ENCODE results near the gene C11orf52. TPM values are rescaled to one million over a fixed set of nuclear protein-coding genes. Genes with fewer than 3 reads are reported as not detected.

The C11orf52 gene
- polyA plus RNA-seq, 1 donor from 2014 or later, result not detected

DNA sequence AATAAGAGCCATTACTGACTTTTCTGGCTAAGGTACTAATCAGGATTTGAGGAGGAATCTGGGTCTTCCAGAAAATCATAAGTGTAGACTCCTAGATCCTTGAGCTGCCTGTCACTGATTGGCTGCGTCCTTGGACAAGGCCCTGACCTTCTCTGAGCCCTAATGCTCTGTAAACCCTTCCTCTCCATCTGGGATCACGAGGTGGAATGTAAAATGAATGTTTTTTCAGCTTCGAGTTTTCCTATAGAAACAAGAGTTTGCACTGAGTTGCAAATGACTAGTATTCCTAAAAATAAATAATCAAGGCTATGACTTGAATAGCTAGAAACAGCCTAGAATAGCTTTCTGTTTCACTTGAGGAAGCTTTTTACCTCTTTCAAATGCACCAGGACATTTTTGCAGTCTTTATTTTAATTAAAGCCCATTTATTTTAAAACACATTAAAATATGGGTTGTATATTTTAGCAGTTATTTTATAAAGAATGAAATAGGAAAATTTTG is 17.4 kb downstream of the C11orf52 start:
- Histone ChIP-seq H3K36me3 (ENCODE audit: insufficient read depth, low read length) (no peaks in the 10 kb centered on the region), H3K79me2 (replicated peaks; ENCODE audit: insufficient read depth, low read length) (peaks cover 31% of the 10 kb centered on the region), H3K4me3 (ENCODE audit: low read length) (peak overlapping the region; percentile 70), H3K9me3 (ENCODE audit: low read length) (no peaks in the 10 kb centered on the region), H3K27me3 (ENCODE audit: insufficient read depth, low read depth, low read length) (no peaks in the 10 kb centered on the region), H3F3A (ENCODE audit: insufficient read depth, low read length, poor library complexity, severe bottlenecking) (no peaks in the 10 kb centered on the region), H2AFZ (ENCODE audit: low read depth, low read length) (no peak overlapping the region), H3K9ac (ENCODE audit: low read length) (peak overlapping the region; percentile 69), H4K20me1 (ENCODE audit: insufficient read depth) (no peaks in the 10 kb centered on the region), H3K9me2 (ENCODE audit: insufficient read depth, low read length) (no peaks in the 10 kb centered on the region), H3K4me2 (ENCODE audit: low read length) (peak overlapping the region; percentile 64), H3K27ac (ENCODE audit: low read length) (no peak overlapping the region)
- TF ChIP-seq TAF1 (IDR thresholded peaks at IDR 0.05; ENCODE audit: low read depth), result no peak
- TF ChIP-seq, protein P1, sequence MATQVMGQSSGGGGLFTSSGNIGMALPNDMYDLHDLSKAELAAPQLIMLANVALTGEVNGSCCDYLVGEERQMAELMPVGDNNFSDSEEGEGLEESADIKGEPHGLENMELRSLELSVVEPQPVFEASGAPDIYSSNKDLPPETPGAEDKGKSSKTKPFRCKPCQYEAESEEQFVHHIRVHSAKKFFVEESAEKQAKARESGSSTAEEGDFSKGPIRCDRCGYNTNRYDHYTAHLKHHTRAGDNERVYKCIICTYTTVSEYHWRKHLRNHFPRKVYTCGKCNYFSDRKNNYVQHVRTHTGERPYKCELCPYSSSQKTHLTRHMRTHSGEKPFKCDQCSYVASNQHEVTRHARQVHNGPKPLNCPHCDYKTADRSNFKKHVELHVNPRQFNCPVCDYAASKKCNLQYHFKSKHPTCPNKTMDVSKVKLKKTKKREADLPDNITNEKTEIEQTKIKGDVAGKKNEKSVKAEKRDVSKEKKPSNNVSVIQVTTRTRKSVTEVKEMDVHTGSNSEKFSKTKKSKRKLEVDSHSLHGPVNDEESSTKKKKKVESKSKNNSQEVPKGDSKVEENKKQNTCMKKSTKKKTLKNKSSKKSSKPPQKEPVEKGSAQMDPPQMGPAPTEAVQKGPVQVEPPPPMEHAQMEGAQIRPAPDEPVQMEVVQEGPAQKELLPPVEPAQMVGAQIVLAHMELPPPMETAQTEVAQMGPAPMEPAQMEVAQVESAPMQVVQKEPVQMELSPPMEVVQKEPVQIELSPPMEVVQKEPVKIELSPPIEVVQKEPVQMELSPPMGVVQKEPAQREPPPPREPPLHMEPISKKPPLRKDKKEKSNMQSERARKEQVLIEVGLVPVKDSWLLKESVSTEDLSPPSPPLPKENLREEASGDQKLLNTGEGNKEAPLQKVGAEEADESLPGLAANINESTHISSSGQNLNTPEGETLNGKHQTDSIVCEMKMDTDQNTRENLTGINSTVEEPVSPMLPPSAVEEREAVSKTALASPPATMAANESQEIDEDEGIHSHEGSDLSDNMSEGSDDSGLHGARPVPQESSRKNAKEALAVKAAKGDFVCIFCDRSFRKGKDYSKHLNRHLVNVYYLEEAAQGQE (IDR thresholded peaks at IDR 0.05; ENCODE audit: borderline replicate concordance), result no peak
- TF ChIP-seq RAD21 (conservative IDR thresholded peaks at IDR 0.05), result no peak
- TF ChIP-seq MXI1 (conservative IDR thresholded peaks at IDR 0.05; ENCODE audit: poor library complexity, severe bottlenecking), result no peak
- TF ChIP-seq EP300 (conservative IDR thresholded peaks at IDR 0.05; ENCODE audit: poor library complexity, severe bottlenecking), result no peak
- TF ChIP-seq SMC3 (conservative IDR thresholded peaks at IDR 0.05; ENCODE audit: poor library complexity), result no peak
- TF ChIP-seq, protein P2, sequence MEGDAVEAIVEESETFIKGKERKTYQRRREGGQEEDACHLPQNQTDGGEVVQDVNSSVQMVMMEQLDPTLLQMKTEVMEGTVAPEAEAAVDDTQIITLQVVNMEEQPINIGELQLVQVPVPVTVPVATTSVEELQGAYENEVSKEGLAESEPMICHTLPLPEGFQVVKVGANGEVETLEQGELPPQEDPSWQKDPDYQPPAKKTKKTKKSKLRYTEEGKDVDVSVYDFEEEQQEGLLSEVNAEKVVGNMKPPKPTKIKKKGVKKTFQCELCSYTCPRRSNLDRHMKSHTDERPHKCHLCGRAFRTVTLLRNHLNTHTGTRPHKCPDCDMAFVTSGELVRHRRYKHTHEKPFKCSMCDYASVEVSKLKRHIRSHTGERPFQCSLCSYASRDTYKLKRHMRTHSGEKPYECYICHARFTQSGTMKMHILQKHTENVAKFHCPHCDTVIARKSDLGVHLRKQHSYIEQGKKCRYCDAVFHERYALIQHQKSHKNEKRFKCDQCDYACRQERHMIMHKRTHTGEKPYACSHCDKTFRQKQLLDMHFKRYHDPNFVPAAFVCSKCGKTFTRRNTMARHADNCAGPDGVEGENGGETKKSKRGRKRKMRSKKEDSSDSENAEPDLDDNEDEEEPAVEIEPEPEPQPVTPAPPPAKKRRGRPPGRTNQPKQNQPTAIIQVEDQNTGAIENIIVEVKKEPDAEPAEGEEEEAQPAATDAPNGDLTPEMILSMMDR (IDR thresholded peaks at IDR 0.05; ENCODE audit: poor library complexity, severe bottlenecking), result no peak
- TF ChIP-seq EZH2 (IDR thresholded peaks at IDR 0.05; ENCODE audit: borderline replicate concordance, insufficient read depth, low read length, poor library complexity, severe bottlenecking), result no peak
- TF ChIP-seq POLR2AphosphoS5 (IDR thresholded peaks at IDR 0.05), result no peak

DNA sequence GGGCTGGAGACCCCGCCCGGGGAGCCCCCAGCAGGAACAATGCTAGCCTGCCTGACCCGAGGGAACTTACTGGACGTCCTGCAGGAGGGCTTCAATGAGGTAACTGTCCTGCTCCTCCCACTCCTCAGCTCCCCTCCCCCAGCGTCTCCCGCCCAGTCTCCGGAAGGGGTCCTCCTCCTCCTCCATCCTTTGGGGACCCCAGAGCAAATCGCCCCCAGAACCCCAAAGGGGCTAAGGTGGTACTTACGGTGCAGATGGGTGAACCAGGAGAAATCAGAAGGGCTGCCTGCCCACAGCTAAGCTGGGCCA is 18.7 kb downstream of the C11orf52 start:
- no peaks in the 10 kb centered on the region for H3F3A ChIP-seq (ENCODE audit: insufficient read depth, low read length, poor library complexity, severe bottlenecking)
- H3K9me2 ChIP-seq (ENCODE audit: insufficient read depth, low read length), result no peaks in the 10 kb centered on the region

More for the DNA sequence above, 18.7 kb downstream of the C11orf52 start:
- Histone ChIP-seq H2AFZ (ENCODE audit: low read depth, low read length) (peak overlapping the region; percentile 48), H3K79me2 (replicated peaks; ENCODE audit: insufficient read depth, low read length) (peaks cover 31% of the 10 kb centered on the region), H4K20me1 (ENCODE audit: insufficient read depth) (no peaks in the 10 kb centered on the region), H3K27ac (ENCODE audit: low read length) (peak overlapping the region; percentile 68), H3K27me3 (ENCODE audit: insufficient read depth, low read depth, low read length) (no peaks in the 10 kb centered on the region), H3K4me2 (ENCODE audit: low read length) (peak overlapping the region; percentile 91), H3K4me3 (ENCODE audit: low read length) (peak overlapping the region; percentile 70), H3K9me3 (ENCODE audit: low read length) (no peaks in the 10 kb centered on the region), H3K36me3 (ENCODE audit: insufficient read depth, low read length) (no peaks in the 10 kb centered on the region), H3K9ac (ENCODE audit: low read length) (peak overlapping the region; percentile 69)
- TF ChIP-seq, protein P1 (IDR thresholded peaks at IDR 0.05; ENCODE audit: borderline replicate concordance), result no peak

Measured in neural cell (in vitro differentiated cells).